H9 (cell line): ENCODE measurements around the gene IWS1. TPM values are rescaled to one million over a fixed set of nuclear protein-coding genes. Genes with fewer than 3 reads are reported as not detected.

Source experiments
- DNase-seq: peaks from one replicate; pipeline ENCODE4 v3.0.0-alpha.2; 2017
- H2AFZ ChIP-seq: one replicate; pipeline ENCODE4 v1.6.1; 2013; ENCODE audit warnings: mild to moderate bottlenecking, low read length, control low read depth, moderate library complexity
- H2AK5ac ChIP-seq: 2 replicates; pipeline ENCODE4 v1.6.1; 2013; ENCODE audit warnings: low read length, control low read depth, mixed read lengths; ENCODE audit not compliant: insufficient read length
- H2BK120ac ChIP-seq: one replicate; pipeline ENCODE4 v1.6.1; 2013; ENCODE audit warnings: low read depth, mild to moderate bottlenecking, low read length, control low read depth, inconsistent platforms; ENCODE audit not compliant: poor library complexity, severe bottlenecking
- H2BK12ac ChIP-seq: 2 replicates; pipeline ENCODE4 v1.6.1; 2013; ENCODE audit warnings: low read length, control low read depth, mixed read lengths, low read depth; ENCODE audit not compliant: insufficient read length
- H2BK15ac ChIP-seq: 2 replicates; pipeline ENCODE4 v1.6.1; 2013; ENCODE audit warnings: low read depth, low read length, control low read depth
- H2BK20ac ChIP-seq: one replicate; pipeline ENCODE4 v1.6.1; 2013; ENCODE audit warnings: low read depth, mild to moderate bottlenecking, low read length, control low read depth, inconsistent platforms; ENCODE audit not compliant: poor library complexity, severe bottlenecking
- H2BK5ac ChIP-seq: 2 replicates; pipeline ENCODE4 v1.6.1; 2013; ENCODE audit warnings: low read length, control low read depth, mixed read lengths; ENCODE audit not compliant: insufficient read length
- H3K14ac ChIP-seq: 2 replicates; pipeline ENCODE4 v1.6.1; 2013; ENCODE audit warnings: low read length, control low read depth; ENCODE audit not compliant: insufficient read depth
- H3K18ac ChIP-seq: 2 replicates; pipeline ENCODE4 v1.6.1; 2013; ENCODE audit warnings: low read depth, mild to moderate bottlenecking, mixed read lengths, low read length, control low read depth; ENCODE audit not compliant: insufficient read length
- H3K23ac ChIP-seq: 2 replicates; pipeline ENCODE4 v1.6.1; 2013; ENCODE audit warnings: low read length, control low read depth, mixed read lengths, low read depth; ENCODE audit not compliant: insufficient read length
- H3K23me2 ChIP-seq: 2 replicates; pipeline ENCODE4 v1.6.1; 2013; ENCODE audit warnings: low read depth, mild to moderate bottlenecking, mixed read lengths, low read length, control low read depth; ENCODE audit not compliant: insufficient read length, poor library complexity, severe bottlenecking
- H3K27ac ChIP-seq: 2 replicates; pipeline ENCODE4 v1.5.1; 2013; ENCODE audit warnings: low read length, control low read depth, mixed read lengths, low read depth; ENCODE audit not compliant: insufficient read length
- H3K27me3 ChIP-seq: 2 replicates; pipeline ENCODE4 v1.6.1; 2013; ENCODE audit warnings: low read length, control low read depth, inconsistent platforms; ENCODE audit not compliant: insufficient read depth
- H3K4ac ChIP-seq: 2 replicates; pipeline ENCODE4 v1.6.1; 2013; ENCODE audit warnings: low read depth, mild to moderate bottlenecking, control low read depth, inconsistent platforms, low read length, moderate library complexity
- H3K4me1 ChIP-seq: 2 replicates; pipeline ENCODE4 v1.6.1; 2013; ENCODE audit warnings: low read length, control low read depth, inconsistent platforms; ENCODE audit not compliant: insufficient read depth
- H3K4me2 ChIP-seq: 2 replicates; pipeline ENCODE4 v1.6.1; 2013; ENCODE audit warnings: low read length, control low read depth, mixed read lengths; ENCODE audit not compliant: insufficient read length, insufficient read depth
- H3K56ac ChIP-seq: 2 replicates; pipeline ENCODE4 v1.6.1; 2013; ENCODE audit warnings: low read depth, mild to moderate bottlenecking, mixed read lengths, low read length, control low read depth; ENCODE audit not compliant: insufficient read length
- H3K79me1 ChIP-seq: 2 replicates; pipeline ENCODE4 v1.6.1; 2013; ENCODE audit warnings: low read depth, mild to moderate bottlenecking, moderate library complexity, low read length, control low read depth, inconsistent platforms; ENCODE audit not compliant: insufficient read depth, poor library complexity, severe bottlenecking
- H3K79me2 ChIP-seq: 2 replicates; pipeline ENCODE4 v1.6.1; 2013; ENCODE audit warnings: low read length, control low read depth, inconsistent platforms; ENCODE audit not compliant: insufficient read depth
- H3K9ac ChIP-seq: 2 replicates; pipeline ENCODE4 v1.6.1; 2013; ENCODE audit warnings: low read length, control low read depth, mixed read lengths; ENCODE audit not compliant: insufficient read length; ENCODE audit errors: extremely low read depth
- H3K9me3 ChIP-seq: one replicate; pipeline ENCODE4 v1.6.1; 2013; ENCODE audit warnings: low read depth, low read length, inconsistent platforms; ENCODE audit not compliant: control insufficient read depth
- H3T11ph ChIP-seq: one replicate; pipeline ENCODE4 v1.6.1; 2013; ENCODE audit warnings: mild to moderate bottlenecking, low read length, control low read depth, inconsistent platforms
- H4K20me1 ChIP-seq: one replicate; pipeline ENCODE4 v1.6.1; 2013; ENCODE audit not compliant: control insufficient read depth, insufficient read length, insufficient read depth
- H4K5ac ChIP-seq: 2 replicates; pipeline ENCODE4 v1.6.1; 2013; ENCODE audit warnings: low read depth, mild to moderate bottlenecking, mixed read lengths, low read length, control low read depth; ENCODE audit not compliant: insufficient read length
- H4K8ac ChIP-seq: replicated peaks from 2 replicates; pipeline ENCODE4 v1.6.1; 2013; ENCODE audit warnings: low read length, control low read depth, mixed read lengths, low read depth; ENCODE audit not compliant: insufficient read length
- H4K91ac ChIP-seq: 2 replicates; pipeline ENCODE4 v1.6.1; 2013; ENCODE audit warnings: low read depth, mild to moderate bottlenecking, moderate library complexity, mixed read lengths, low read length, control low read depth; ENCODE audit not compliant: insufficient read length
- H3K27ac Mint-ChIP-seq, 3 experiments: 2 replicates in 2 of 3; 3 replicates in 1 of 3; pipeline ENCODE4 v1.8.0; 2020 to 2021; ENCODE audit warnings: mixed read lengths in 3 of 3, mild to moderate bottlenecking in 1 of 3, moderate library complexity in 1 of 3
- H3K27me3 Mint-ChIP-seq: 2 replicates; pipeline ENCODE4 v1.8.0; 2021; ENCODE audit warnings: low read depth, mild to moderate bottlenecking, moderate library complexity, mixed read lengths
- H3K36me3 Mint-ChIP-seq, 3 experiments: 2 replicates in 2 of 3; 3 replicates in 1 of 3; pipeline ENCODE4 v1.8.0; 2020 to 2021; ENCODE audit warnings: low read depth in 3 of 3, mixed read lengths in 3 of 3; ENCODE audit not compliant: insufficient read depth in 1 of 3
- H3K4me1 Mint-ChIP-seq, 2 experiments: 2 replicates each; pipeline ENCODE4 v1.8.0; 2020; ENCODE audit warnings: mixed read lengths in 2 of 2
- H3K4me3 Mint-ChIP-seq, 2 experiments: 2 replicates in 1 of 2; 3 replicates in 1 of 2; pipeline ENCODE4 v1.8.0; 2020 to 2021; ENCODE audit warnings: mild to moderate bottlenecking in 2 of 2, mixed read lengths in 2 of 2, moderate library complexity in 1 of 2
- H3K9me3 Mint-ChIP-seq, 2 experiments: 2 replicates in 1 of 2; 3 replicates in 1 of 2; pipeline ENCODE4 v1.8.0; 2020; ENCODE audit warnings: mild to moderate bottlenecking in 2 of 2, mixed read lengths in 2 of 2, moderate library complexity in 1 of 2
- CTCF ChIP-seq: fragments of 200-600 bp; sonication (generic); conservative IDR thresholded peaks from 3 replicates; pipeline ENCODE4 v1.8.0; 2021; ENCODE audit warnings: antibody characterized with exemption, mild to moderate bottlenecking
- WGBS: extraction: QIAGEN DNeasy Blood & Tissue Kit; methylation state at CpG from one replicate; pipeline ENCODE4 v1.1.7; 2013; ENCODE audit warnings: missing lambda C conversion rate, low lambda C conversion rate, mixed read lengths; ENCODE audit not compliant: insufficient read length; ENCODE audit errors: extremely low coverage; 5-methylcytosine and 5-hydroxymethylcytosine counted together
- total RNA-seq: library from RNA; stranded (reverse); gene quantifications from 2 replicates; pipeline ENCODE4 v1.2.1, GENCODE V29; 2021

Gene IWS1
- total RNA-seq, 1 experiment from 2014 or later, result 66.2 TPM

DNA sequence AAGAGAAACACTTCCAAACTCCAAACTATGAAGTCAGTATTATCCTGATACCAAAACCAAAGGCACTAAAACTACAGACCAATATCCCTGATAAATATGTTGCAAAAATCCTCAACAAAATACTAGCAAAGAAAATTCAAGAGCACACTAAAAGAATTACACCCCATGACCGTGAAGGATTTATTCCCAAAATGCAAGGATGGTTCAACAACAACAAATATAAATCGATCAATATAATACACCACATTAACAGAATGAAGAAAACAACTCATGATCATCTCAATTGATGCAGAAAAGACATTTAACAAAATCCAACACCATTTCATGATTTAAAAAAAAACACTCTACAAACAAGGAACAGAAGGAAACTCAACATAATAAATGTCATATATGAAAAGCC lies 50.5 kb downstream of the IWS1 start:
- Histone ChIP-seq H3K18ac (no peak overlapping the region), H3K23ac (no peak overlapping the region), H3K79me2 (no peaks in the 10 kb centered on the region), H3K79me1 (no peaks in the 10 kb centered on the region), H3K23me2 (no peaks in the 10 kb centered on the region), H2AFZ (no peak overlapping the region), H3K56ac (no peak overlapping the region), H2BK20ac (no peak overlapping the region), H3K27me3 (no peaks in the 10 kb centered on the region), H3K4me2 (no peak overlapping the region), H2BK120ac (no peak overlapping the region), H3T11ph (no peak overlapping the region), H2AK5ac (no peak overlapping the region), H2BK15ac (no peak overlapping the region), H3K9me3 (no peaks in the 10 kb centered on the region), H4K20me1 (no peaks in the 10 kb centered on the region), H3K4ac (no peak overlapping the region), H4K8ac (no peak overlapping the region), H3K27ac (no peak overlapping the region), H3K14ac (no peak overlapping the region), H2BK5ac (no peak overlapping the region), H4K5ac (no peak overlapping the region), H3K4me1 (no peaks in the 10 kb centered on the region; the same call in 1 of the 2 replicates), H3K9ac (no peak overlapping the region), H2BK12ac (no peak overlapping the region), H4K91ac (no peak overlapping the region)
- no CpG with 5 or more reads among the region's 2 CpGs for WGBS
- TF ChIP-seq CTCF, result no peak
- Mint-ChIP-seq H3K9me3 (0 out of 5 replicates have a peak, but pooled peaks cover 0 to 2% of the 10 kb centered on the region in 2 experiments), H3K4me3 (no peak overlapping the region), H3K4me1 (peaks cover 15% of the 10 kb centered on the region in 2 experiments), H3K27ac (no peak overlapping the region), H3K27me3 (no peaks in the 10 kb centered on the region), H3K36me3 (peaks cover 8 to 10% (median 8%) of the 10 kb centered on the region in 3 experiments)
- DNase-seq, result no peak
